Glomerular endothelial cell (primary cell): Measurements from ENCODE around the gene TNFRSF17. TPM values are rescaled to one million over a fixed set of nuclear protein-coding genes. Genes with fewer than 3 reads are reported as not detected.
A peak's percentile ranks its signal among the peaks of the same experiment; 100 is the strongest.
"Not testable (repeated sequence)": the region's sequence is repeated elsewhere in the genome, so short reads cannot be mapped to it uniquely, and the experiment has no call there.

Source experiments
- DNase-seq: peaks from one replicate; pipeline ENCODE4 v3.0.0-alpha.2; 2011; ENCODE audit warnings: low read depth, low spot score; ENCODE audit errors: extremely low read depth
- total RNA-seq: library from RNA; depleted of rRNA; stranded (reverse); fragments of >200 nt; gene quantifications from 2 replicates; pipeline ENCODE4 v1.2.3, GENCODE V29; 2015

TNFRSF17 gene
- total RNA-seq: not detected in 2 replicates

- no peak for DNase-seq
Measured at GRCh38 chr16:11964761-11965551, at the start of gene TNFRSF17. TSS of gene TNFRSF17 (plus strand) at chr16:11965210. CDS start at chr16:11965325, 115 bp downstream.

DNA sequence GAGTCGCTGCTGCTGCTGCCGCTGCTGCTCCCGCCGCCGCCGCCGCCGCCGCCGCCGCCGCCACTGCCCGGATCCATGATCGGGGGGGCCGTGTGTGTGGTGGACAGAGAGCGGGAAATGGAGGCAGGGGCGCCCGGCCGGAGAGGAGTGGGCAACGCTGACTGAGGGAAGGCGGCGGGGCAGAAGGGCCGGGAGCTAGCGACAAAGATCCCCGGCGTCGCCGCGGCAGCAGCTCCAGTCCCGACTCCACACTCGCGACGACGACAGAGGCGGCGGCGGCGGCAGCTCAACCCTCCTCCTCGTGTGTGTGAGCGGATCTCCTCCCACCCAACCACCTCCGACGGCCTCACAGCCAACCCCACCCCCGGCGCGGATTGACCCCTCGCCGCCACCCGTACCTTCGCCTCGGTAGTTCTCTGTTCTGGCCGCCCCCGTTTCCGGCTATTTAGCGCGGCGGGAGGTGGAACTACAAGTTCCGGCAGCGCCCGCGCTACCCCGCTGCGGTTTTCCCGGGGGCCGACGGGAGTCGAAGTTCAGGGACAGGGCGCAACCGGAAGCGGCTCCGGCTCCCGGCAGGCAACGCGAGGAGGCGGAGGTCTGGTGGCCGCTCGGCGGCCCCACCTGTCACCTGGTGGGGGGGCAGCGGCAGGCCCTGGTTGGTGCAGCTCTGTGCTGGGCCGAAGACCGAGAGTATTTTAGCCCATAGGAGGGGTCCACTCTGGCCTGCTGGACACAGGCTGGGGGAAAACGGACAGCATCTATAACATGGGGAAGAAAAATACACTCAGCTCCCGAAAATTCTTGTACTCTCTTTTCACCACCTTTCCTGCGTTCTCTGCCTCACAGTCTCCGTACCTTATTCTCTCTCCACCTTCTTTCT lies 49.1 kb upstream of the TNFRSF17 start, which contains the start of gene GSPT1:
Gene GSPT1 (minus strand): TSS at position 313 of the 880 bp plus-strand sequence. CDS start 236 bp downstream, at position 77.
- DNase-seq: peak; percentile 70

GRCh38 chr16:11916524-11917285 lies 48.3 kb upstream of the TNFRSF17 start:
- no peak for DNase-seq

GRCh38 chr16:11924046-11924445 lies 41.0 kb upstream of the TNFRSF17 start:
- not testable (repeated sequence) for DNase-seq

GRCh38 chr16:11927350-11927749 lies 37.7 kb upstream of the TNFRSF17 start:
- DNase-seq: not testable (repeated sequence)

GRCh38 chr16:11941945-11942344 lies 23.1 kb upstream of the TNFRSF17 start, which contains the start of gene NPIPB2:
TSS of gene NPIPB2 (minus strand) at chr16:11942045. CDS start at chr16:11942045, 0 bp downstream.
- not testable (repeated sequence) for DNase-seq

- DNase-seq: no peak
Measured at GRCh38 chr16:11946433-11946832, 18.6 kb upstream of the TNFRSF17 start.

GRCh38 chr16:11948819-11949218 lies 16.2 kb upstream of the TNFRSF17 start:
- no peak for DNase-seq

DNA sequence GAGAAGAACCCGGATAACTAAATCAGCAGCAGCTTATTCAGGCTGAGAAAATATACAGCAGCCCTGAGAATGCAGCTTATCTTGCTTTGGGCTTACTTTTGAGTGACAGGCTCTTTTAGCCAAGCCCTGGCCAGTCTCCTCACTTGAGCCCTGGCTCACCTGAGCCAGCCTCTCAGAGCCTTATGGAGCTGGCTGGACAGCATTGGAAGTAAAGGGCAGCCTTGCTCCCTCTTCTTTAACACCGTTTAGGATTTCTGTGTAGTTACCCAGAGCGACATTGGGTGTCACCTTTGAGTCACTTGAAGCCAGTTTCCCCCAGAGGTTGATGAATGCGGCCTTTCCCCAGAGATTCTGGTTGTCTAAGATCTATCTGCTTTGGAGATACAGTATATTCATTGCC lies 15.5 kb upstream of the TNFRSF17 start:
- DNase-seq: peak; percentile 14

DNA sequence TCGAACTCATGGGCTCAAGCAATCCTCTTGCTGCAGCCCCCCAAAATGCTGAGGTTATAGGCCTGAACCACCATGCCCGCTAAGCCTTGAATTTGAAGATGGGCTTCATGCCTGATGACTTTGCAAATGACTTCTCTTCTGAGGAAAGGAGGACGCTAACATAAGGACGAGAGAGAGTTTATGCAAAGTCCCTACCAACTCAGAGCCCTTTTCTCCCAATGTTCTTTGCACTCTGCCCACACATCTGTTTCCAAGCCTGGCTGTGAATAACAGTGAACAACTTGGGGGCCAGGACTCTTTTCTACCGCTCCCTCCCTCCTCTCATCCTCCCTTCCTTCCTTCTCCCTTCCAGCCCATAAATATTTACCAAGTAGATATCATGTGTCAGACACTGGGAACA lies 14.6 kb upstream of the TNFRSF17 start:
- no peak for DNase-seq

DNA sequence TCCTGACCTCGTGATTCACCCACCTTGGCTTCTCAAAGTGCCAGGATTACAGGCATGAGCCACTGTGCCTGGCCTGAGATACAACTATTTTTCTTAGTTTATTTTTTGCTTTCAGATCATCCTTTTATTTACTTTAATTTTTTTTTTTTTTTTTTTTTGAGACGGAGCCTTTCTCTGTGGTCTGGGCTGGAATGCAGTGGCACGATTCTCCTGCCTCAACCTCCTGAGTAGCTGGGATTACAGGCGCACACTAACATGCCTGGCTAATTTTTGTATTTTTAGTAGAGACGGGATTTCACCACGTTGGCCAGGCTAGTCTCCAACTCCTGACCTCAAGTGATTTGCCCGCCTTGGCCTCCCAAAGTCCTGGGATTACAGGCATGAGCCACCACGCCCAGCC lies 11.4 kb upstream of the TNFRSF17 start:
- DNase-seq: not testable (repeated sequence)

DNA sequence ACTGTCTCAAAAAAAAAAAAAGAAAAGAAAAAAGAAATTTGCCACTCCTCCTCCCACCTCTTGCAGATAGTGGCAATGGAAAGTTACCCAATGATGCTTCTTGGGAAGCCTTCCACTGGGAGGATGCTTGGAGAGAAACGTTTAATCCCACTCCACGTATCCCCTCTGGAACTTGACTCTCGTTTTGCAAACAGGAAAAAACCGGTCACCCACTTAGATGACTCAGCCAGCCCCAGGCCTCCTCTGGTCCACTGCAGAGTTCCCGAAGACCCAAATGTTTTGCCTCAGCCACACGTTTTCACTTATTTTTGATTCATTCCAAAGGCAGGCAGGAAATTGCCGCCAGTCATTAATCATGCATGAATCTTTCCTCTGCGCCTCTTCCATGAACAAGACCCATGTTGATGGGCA lies 9.3 kb upstream of the TNFRSF17 start:
- DNase-seq: no peak

DNA sequence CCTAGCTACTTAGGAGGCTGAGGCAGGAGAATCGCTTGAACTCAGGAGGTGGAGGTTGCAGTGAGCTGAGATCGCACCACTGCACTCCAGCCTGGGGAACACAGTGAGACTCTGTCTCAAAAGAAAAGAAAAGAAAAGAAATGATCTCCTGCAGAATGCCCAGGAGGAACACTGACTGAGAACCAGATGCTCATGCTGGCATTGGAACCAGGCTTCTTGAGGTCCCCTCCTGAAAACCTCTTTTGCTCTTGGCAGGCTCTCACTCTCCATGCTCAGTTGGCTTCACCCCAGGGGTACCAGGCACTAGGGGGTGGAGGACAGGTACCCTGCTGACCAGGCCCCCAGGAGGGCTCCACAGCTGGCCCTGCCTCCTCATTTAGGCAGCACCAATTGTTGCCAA lies 8.5 kb upstream of the TNFRSF17 start:
- DNase-seq: no peak

DNA sequence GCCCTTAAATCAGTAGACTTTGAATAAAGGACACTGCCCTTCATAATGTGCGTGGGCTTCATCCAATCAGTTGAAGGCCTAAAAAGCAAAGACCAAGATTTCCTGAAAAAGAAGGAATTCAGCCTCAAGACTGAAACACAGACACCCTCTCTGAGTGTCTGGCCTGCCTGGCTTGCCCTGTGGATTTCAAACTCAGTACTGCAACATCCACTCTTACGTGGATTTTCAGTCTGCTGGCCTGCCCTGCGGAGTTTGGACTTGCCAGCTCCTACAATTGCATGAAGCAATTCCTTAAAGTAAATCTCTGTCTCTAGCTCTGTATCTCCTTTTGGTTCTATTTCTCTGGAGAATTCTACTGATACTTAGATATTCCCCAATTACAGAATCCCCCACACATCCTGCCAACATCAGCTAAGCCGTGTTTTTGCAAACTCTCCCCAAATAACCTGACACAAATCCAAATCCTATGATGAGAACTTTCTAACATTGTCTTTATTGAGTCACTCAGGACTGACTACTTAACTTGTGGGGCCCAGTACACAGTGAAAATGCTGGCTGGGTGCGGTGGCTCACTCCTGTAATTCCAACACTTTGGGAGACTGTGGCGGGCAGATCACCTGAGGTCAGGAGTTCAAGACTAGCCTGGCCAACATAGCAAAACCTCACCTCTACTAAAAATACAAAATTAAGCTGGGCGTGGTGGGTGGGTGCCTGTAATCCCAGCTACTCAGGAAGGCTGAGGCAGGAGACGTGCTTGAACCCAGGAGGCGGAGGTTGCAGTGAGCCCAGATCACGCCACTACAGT lies 7.2 kb upstream of the TNFRSF17 start:
- no peak for DNase-seq

DNA sequence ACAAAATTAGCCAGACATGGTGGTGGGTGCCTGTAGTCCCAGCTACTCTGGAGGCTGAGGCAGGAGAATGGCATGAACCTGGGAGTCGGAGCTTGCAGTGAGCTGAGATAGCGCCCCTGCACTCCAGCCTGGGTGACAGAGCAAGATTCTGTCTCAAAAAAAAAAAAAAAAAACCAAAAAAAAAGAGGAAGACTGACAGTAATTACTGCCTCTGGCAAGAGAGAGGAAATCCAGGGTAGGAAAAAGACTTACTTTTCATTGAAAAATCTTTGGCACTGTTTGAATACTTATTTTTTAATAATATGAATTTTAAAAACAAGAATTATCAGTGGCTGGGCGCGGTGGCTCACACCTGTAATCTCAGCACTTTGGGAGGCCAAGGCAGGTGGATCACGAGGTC lies 2.6 kb upstream of the TNFRSF17 start:
- not testable (repeated sequence) for DNase-seq

DNA sequence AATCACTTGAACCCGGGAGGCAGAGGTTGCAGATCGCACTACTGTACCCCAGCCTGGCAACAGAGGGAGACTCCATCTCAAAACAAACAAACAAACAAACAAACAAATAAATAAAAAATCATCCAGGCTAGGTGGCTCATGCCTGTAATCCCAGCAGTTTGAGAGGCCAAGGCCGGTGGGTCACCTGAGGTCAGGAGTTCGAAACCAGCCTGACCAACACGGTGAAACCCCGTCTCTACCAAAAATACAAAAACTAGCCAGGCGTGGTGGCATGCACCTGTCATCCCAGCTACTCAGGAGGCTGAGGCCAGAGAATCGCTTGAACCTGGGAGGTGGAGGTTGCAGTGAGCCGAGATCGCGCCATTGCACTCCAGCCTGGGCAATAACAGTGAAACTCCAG lies 2.0 kb upstream of the TNFRSF17 start:
- DNase-seq: not testable (repeated sequence)

- DNase-seq: no peak
Measured at GRCh38 chr16:11963706-11964105, 1.3 kb upstream of the TNFRSF17 start.

DNA sequence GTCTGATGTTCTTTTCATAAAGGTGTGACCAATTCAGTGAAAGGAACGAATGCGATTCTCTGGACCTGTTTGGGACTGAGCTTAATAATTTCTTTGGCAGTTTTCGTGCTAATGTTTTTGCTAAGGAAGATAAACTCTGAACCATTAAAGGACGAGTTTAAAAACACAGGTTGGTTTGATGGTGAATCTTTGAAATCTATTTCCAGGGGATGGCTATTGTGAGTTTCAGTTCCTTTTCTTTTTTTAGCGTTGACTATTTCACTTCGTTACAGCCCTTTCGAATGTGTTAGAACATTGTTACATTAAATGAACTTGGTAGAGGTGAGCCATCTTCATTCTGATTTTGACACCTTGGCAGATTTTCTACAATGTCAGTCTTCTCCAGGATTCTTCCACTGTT lies 1.2 kb downstream of the TNFRSF17 start:
- DNase-seq: no peak

DNA sequence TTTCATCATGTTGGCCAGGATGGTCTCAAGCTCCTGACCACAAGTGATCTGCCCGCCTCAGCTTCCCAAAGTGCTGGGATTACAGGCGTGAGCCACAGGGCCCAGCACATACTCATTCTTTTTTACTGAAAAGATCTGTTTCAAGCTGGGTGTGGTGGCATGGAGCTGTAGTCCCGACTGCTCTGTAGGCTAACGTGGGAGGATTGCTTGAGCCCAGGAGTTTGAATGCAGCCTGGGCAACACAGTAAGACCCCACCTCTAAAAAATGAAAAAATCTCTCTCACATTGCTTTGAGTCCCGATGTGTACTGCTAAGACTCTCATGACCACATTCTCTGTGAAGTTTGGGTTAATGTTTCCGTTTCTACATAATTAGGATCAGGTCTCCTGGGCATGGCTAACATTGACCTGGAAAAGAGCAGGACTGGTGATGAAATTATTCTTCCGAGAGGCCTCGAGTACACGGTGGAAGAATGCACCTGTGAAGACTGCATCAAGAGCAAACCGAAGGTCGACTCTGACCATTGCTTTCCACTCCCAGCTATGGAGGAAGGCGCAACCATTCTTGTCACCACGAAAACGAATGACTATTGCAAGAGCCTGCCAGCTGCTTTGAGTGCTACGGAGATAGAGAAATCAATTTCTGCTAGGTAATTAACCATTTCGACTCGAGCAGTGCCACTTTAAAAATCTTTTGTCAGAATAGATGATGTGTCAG lies 2.3 kb downstream of the TNFRSF17 start:
- no peak for DNase-seq
